Measurements from ENCODE around the gene UBN1. TPM values are rescaled to one million over a fixed set of nuclear protein-coding genes. Genes with fewer than 3 reads are reported as not detected.

The UBN1 gene
- 18.6 and 37.6 TPM in 2 replicates for total RNA-seq

DNA sequence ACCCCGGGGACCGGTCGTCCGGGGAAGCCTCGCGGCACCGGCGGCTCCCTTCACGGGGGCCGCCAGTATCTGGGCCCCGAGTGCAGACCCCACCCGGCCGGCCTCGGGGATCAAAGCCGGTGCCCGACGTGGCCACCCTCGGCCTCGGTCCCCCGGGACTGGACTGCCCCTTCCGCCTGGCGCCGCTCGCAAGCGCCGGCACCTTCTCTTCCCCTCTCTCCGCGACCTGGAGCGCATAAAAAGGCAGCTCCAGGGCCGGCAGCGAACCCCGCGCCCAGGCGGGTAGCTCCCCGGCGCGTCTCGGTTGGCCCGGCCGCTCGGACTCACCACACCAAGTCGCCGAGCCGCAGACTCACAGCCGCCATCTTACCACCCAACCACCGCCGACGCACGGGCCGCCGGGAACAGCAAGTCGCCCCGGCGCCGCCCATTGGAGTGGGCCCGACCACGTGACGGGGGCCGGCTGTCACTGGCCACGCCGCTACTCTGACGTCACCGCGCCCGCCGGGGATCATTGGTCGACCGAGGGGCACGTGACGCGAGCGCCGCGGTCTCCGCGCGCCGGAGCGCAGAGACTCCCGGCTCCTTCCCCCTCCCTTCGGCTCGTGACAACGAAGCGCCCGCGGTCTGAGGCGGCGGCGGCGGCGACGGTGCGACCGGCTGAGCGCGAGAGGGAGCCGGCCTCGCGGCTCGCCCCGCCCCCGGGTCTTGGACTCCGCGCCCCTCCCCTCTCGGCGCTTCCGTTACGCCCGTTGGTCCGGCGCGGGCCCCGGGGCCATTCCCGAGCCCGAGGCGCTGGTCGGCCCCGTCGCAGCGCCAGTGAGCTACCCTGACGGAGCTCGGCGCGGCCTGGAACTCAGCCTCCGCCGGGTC, at the start of gene UBN1, which contains the start of gene GLYR1:
Gene UBN1, plus strand, starts transcription at position 581 of the 873 bp plus-strand sequence. CDS start 5,437 bp downstream, outside the sequence.
Gene GLYR1, minus strand, starts transcription at position 388 of the 873 bp plus-strand sequence. Its CDS starts 23 bp downstream, at position 365.

DNA sequence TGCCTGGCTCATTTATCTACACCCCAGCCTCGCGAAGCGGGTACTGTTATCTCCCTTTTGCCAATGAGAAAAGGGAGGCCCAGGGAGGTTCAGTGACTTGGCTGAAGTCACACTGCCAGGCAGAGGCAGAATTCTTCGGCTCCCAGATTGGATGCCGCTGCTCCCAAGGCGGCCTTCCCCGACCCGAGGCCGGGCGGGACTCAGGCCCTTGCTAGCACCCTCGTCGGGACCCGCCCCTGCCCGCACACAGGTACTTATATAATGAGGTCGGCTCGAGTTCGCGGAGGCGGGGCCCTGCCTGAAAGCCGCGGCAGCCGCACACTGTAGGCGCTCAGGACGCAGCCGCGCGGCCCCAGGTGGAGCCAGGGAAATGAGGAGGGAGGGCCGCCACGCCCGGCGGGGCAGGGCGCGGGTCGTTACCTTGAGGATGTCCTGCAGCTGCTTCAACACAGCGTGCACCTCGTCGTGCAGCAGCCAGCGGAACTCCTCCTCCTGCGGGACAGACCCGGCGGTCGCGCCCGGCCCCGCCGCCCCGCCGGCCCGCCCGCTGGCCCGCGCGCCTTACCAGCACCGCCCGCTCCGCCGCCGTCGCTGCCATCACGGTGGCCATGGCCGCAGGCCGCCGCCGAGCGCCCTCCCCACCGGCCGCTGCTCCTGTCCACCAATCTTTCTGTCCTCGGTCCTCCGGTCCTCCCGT, 45.2 kb upstream of the UBN1 start, which contains the start of gene ROGDI:
Gene ROGDI, minus strand, starts transcription at position 672 of the 697 bp plus-strand sequence. Its CDS starts 62 bp downstream, at position 610.

Other genes with a start within 250 kb of the UBN1 start
- gene UBALD1, start 232.6 kb upstream of the UBN1 start, total RNA-seq: 1.8 and 7.4 TPM in 2 replicates
- gene MGRN1, start 222.7 kb upstream of the UBN1 start, total RNA-seq: 13.4 and 40.2 TPM in 2 replicates
- gene NUDT16L1, start 153.9 kb upstream of the UBN1 start, total RNA-seq: 24.1 and 34.1 TPM in 2 replicates
- 10.8 and 27.1 TPM in 2 replicates for gene ANKS3, start 113.2 kb upstream of the UBN1 start, total RNA-seq
- gene DNAAF8, start 112.9 kb upstream of the UBN1 start, total RNA-seq: 0.25 and 0.32 TPM in 2 replicates
- gene ZNF500, start 80.3 kb upstream of the UBN1 start, total RNA-seq: 5.0 and 6.5 TPM in 2 replicates
- 0.06 TPM in 1 of 2 replicates, not detected in the other for gene SEPTIN12, start 59.1 kb upstream of the UBN1 start, total RNA-seq
- not detected in 2 replicates for gene SMIM22, start 52.1 kb upstream of the UBN1 start, total RNA-seq
- 9.7 and 20.9 TPM in 2 replicates for gene ROGDI, start 44.8 kb upstream of the UBN1 start, total RNA-seq
- 41.9 and 98.2 TPM in 2 replicates for gene GLYR1, start 193 bp upstream of the UBN1 start, total RNA-seq
- gene PPL, start 89.7 kb downstream of the UBN1 start, total RNA-seq: 0.81 and 8.4 TPM in 2 replicates
- under 0.01 and 0.06 TPM in 2 replicates for gene SEC14L5, start 110.8 kb downstream of the UBN1 start, total RNA-seq
- gene NAGPA, start 186.5 kb downstream of the UBN1 start, total RNA-seq: 16.7 and 21.4 TPM in 2 replicates
- gene C16orf89, start 218.5 kb downstream of the UBN1 start, total RNA-seq: not detected in 2 replicates
- 23.3 and 28.7 TPM in 2 replicates for gene ALG1, start 224.4 kb downstream of the UBN1 start, total RNA-seq